Spleen (tissue), 7 donors: ENCODE results near the gene MC2R.

Experiments used
- POLR2AphosphoS5 ChIP-seq, 3 donors: sonication (generic); formaldehyde crosslinking; IDR thresholded peaks; one replicate each; pipeline ENCODE4 v1.5.1; 2017; ENCODE audit warnings: antibody characterized with exemption in 3 of 3
- TF ChIP-seq, protein P1 (sequence below), 11 experiments: fragments of 200-600 bp in 7 of 11; fragments of 450-650 bp in 4 of 11; sonication (generic) in 4 of 11; IDR thresholded peaks in 8 of 11; conservative IDR thresholded peaks in 3 of 11; 1 replicate in 7 of 11; 2 replicates in 4 of 11; pipeline versions ENCODE4 v1.4.0 to v1.8.0; 2016 to 2021; ENCODE audit warnings: antibody characterized with exemption in 11 of 11, inconsistent platforms in 4 of 11, mild to moderate bottlenecking in 1 of 11
- donor health status: DM: no; HTN: no; CAD: no; lungs with moderate emphysema.
- donor health status: DM: no; HTN: no; CAD: no.
- donor health status: DM: no; HTN: no; CAD: no.

DNA sequence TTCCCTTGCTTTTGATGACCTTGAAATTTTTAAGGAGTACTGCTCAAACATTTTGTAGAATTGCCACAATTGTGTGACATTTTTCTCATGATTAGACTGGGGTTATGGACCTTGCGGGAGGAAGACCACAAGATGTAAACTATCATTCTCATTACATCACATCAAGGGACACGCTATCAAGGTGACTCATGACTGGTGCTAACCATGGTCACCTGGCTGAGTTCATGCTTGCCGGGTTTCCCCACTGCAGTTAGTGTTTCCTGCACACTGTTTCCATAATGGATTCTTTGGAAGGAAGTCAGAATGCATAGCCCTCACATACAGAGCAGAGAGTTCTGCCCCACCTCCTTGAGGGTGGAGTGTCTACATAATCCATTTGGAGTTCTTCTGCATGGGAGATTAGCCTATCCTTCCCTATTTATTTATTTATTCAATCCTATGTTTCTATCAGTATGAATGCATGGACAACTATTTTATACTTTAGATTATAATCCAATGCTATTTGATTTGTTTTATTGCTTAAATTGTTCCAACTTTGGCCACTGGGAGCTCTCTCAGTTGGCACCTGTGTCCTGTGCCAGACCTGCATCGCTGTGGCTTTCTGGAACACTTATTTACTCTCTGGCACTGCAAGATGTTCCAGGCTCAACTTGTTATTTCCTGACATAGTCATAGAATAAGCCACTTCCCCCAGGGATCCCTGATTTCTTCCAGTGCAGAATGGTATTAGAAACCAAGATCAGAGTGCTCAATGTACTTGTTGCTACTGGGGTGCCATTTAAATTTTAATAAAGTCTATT, 6.0 kb downstream of the MC2R start:
- no peak for TF ChIP-seq POLR2AphosphoS5 (IDR thresholded peaks at IDR 0.05)
- TF ChIP-seq, protein P1, sequence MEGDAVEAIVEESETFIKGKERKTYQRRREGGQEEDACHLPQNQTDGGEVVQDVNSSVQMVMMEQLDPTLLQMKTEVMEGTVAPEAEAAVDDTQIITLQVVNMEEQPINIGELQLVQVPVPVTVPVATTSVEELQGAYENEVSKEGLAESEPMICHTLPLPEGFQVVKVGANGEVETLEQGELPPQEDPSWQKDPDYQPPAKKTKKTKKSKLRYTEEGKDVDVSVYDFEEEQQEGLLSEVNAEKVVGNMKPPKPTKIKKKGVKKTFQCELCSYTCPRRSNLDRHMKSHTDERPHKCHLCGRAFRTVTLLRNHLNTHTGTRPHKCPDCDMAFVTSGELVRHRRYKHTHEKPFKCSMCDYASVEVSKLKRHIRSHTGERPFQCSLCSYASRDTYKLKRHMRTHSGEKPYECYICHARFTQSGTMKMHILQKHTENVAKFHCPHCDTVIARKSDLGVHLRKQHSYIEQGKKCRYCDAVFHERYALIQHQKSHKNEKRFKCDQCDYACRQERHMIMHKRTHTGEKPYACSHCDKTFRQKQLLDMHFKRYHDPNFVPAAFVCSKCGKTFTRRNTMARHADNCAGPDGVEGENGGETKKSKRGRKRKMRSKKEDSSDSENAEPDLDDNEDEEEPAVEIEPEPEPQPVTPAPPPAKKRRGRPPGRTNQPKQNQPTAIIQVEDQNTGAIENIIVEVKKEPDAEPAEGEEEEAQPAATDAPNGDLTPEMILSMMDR (IDR thresholded peaks at IDR 0.05 in 8 of 11, conservative IDR thresholded peaks at IDR 0.05 in 3 of 11), result no peak
